BE2C (cell line): ENCODE results near the gene DSG2.

Source experiments
- DNase-seq: peaks from one replicate; pipeline ENCODE4 v3.0.0-alpha.2; 2020
- H3K27me3 ChIP-seq: fragments of 250-450 bp; sonication (Bioruptor Pico); 2 replicates; pipeline ENCODE4 v1.5.1; 2020; ENCODE audit warnings: mild to moderate bottlenecking
- H3K36me3 ChIP-seq: fragments of 250-450 bp; sonication (Bioruptor Pico); 2 replicates; pipeline ENCODE4 v1.5.1; 2020; ENCODE audit warnings: mild to moderate bottlenecking
- H3K4me1 ChIP-seq: fragments of 250-450 bp; sonication (Bioruptor Pico); 2 replicates; pipeline ENCODE4 v1.5.1; 2020
- H3K4me3 ChIP-seq: 2 replicates; pipeline ENCODE4 v1.5.1; 2011; ENCODE audit warnings: low read depth, low read length
- H3K9me3 ChIP-seq: fragments of 250-450 bp; sonication (Bioruptor Pico); 2 replicates; pipeline ENCODE4 v1.5.1; 2020
- TF ChIP-seq, protein P1 (sequence below): IDR thresholded peaks from 2 replicates; pipeline ENCODE4 v1.5.1; 2012; ENCODE audit warnings: mild to moderate bottlenecking, low read depth, low read length

The DSG2 gene

DNA sequence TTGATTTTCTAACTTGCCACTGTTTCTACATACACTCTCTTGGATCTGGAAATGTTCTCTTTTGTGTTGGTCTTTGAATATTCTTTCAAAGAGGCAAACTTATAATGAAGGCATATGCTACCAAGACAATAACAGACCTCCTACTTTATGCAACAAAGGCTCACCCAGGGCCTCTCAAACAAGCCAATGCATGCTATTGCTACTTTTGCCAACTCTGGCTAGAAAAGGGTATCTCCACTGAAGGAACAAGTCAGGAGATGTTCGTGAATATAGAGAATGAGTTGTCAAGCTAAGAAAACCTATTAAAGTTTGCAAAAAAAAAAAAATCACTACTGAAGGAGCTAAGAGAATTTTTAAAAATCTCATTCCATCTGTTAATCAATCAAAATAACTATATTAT, 15.9 kb upstream of the DSG2 start:
- H3K27me3 ChIP-seq, result no peaks in the 10 kb centered on the region
- no peaks in the 10 kb centered on the region for H3K4me1 ChIP-seq
- no peak for DNase-seq
- no peaks in the 10 kb centered on the region for H3K36me3 ChIP-seq
- TF ChIP-seq, protein P1, sequence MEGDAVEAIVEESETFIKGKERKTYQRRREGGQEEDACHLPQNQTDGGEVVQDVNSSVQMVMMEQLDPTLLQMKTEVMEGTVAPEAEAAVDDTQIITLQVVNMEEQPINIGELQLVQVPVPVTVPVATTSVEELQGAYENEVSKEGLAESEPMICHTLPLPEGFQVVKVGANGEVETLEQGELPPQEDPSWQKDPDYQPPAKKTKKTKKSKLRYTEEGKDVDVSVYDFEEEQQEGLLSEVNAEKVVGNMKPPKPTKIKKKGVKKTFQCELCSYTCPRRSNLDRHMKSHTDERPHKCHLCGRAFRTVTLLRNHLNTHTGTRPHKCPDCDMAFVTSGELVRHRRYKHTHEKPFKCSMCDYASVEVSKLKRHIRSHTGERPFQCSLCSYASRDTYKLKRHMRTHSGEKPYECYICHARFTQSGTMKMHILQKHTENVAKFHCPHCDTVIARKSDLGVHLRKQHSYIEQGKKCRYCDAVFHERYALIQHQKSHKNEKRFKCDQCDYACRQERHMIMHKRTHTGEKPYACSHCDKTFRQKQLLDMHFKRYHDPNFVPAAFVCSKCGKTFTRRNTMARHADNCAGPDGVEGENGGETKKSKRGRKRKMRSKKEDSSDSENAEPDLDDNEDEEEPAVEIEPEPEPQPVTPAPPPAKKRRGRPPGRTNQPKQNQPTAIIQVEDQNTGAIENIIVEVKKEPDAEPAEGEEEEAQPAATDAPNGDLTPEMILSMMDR, result no peak
- no peaks in the 10 kb centered on the region for H3K9me3 ChIP-seq
- no peak overlapping the region for H3K4me3 ChIP-seq

DNA sequence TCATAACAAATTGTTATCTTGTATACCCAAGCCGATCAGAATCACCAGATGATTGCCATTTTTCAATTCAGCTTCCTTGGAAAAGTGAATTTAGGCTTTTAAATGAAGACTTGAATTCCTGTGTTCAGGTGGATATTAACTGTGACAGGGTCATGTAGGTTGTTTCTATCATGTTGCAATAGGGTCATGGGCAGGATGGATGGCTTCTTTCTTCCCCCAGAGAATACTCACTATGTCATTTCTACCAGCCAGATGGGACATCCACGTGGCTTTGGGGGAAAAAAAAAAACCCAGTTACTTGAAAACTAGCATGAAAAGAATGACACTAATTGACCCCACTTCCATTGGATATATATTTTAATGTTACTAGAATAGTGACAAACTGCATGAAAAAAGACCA, 14.6 kb upstream of the DSG2 start:
- TF ChIP-seq, protein P1, result no peak
- H3K36me3 ChIP-seq, result no peaks in the 10 kb centered on the region
- no peak for DNase-seq
- no peak overlapping the region for H3K4me3 ChIP-seq
- H3K4me1 ChIP-seq, result no peaks in the 10 kb centered on the region
- H3K9me3 ChIP-seq, result no peaks in the 10 kb centered on the region
- no peaks in the 10 kb centered on the region for H3K27me3 ChIP-seq

DNA sequence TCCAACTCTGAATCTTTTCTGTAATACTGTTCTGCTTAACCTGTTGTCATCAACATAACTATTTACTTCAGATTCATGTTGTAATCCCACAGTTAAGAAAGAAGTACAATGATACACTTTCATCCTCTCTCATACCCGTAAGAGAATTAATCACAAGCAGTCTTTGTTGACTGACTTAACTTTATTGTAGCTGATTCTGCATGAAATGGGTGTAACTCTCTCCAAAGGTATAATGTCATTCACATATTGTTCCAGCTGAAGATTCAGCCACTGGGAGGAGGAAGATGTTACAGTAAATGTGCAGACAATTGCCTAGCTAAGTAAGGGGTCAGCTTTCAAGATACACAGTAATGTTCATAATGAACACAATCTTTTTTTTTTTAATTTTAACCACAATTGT, 13.5 kb upstream of the DSG2 start:
- DNase-seq, result no peak
- no peaks in the 10 kb centered on the region for H3K4me1 ChIP-seq
- no peak overlapping the region for H3K4me3 ChIP-seq
- no peaks in the 10 kb centered on the region for H3K9me3 ChIP-seq
- no peaks in the 10 kb centered on the region for H3K36me3 ChIP-seq
- no peaks in the 10 kb centered on the region for H3K27me3 ChIP-seq
- TF ChIP-seq, protein P1, result no peak

DNA sequence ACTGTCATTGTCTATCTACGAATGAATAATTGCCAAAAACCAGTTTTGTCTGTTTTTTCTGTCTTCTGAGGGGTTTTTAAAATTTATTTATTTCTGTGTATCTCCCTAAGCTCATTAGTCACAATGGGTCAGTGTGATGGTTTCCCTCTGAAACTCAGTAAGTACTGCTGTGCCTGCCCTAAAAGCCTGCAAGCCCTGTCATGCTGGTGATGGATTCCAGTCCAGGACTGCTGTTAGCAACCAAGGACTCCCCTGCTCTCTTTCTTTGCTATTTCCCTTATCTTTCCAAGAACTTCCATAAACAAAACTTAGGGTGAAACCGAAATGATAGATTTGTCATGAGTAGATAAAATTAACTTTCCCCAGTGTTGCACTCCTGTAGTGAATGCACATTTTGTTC, 11.8 kb upstream of the DSG2 start:
- H3K27me3 ChIP-seq, result no peaks in the 10 kb centered on the region
- no peak for DNase-seq
- H3K4me3 ChIP-seq, result no peak overlapping the region
- TF ChIP-seq, protein P1, result no peak
- H3K4me1 ChIP-seq, result no peaks in the 10 kb centered on the region
- no peaks in the 10 kb centered on the region for H3K9me3 ChIP-seq
- no peaks in the 10 kb centered on the region for H3K36me3 ChIP-seq

DNA sequence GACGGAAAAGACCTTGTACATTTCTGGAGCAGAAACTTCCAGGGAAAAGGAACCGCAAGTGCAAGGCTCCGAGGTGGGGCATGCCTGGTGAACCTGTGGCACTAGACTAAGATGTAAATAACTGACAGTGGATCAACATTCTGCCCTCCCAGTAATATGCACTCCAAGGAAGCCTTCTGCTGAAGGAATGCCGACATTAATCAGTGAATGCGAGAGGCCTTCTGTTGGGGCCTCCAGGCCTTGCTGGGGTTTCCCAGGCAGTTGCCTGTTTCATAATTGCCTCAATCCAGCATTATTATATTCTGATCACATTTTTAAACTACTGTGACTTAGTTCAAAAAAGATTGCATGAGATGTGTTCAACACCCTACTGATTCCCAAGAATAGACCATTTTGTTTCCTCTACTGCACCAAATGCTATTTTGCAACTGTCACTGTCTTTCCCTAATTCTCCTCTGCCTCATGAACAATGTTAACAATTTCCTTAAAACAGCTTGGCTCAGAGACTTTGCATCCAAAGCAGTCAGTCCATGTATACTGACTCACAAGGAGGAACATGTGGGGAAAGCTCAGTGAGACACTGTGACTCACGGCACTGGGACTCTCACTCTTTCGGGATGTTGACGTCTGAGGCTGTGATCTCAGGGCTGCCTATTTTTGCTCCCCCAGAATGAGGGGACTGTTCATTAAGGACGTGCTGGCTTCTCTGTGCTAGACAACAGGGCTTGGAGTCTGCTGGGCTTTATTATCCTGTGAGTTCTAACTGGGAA, 10.5 kb upstream of the DSG2 start:
- no peak for DNase-seq
- Histone ChIP-seq H3K36me3 (no peaks in the 10 kb centered on the region), H3K4me1 (no peaks in the 10 kb centered on the region), H3K27me3 (no peaks in the 10 kb centered on the region), H3K9me3 (no peaks in the 10 kb centered on the region), H3K4me3 (no peak overlapping the region)
- TF ChIP-seq, protein P1, result no peak

DNA sequence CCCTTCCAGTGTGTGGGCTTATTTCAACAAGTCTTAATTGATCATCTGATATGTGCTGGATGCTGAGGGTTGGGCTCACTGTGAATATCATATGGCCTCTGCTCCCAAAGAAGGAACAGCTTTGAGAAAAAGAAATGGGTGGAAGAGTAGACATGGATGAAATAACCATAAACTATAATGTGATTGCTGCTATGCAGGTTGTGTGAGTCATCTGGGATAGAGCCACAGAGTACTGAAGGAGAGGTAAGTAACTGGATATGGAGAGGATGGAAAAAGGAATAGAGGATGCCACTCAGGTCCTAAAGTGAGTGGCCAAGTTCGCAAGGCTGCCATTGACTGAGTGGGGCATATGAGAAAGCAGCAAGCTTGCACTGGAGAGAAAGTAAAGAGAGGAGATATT, 8.7 kb upstream of the DSG2 start:
- Histone ChIP-seq H3K4me3 (no peak overlapping the region), H3K4me1 (no peaks in the 10 kb centered on the region), H3K27me3 (no peaks in the 10 kb centered on the region), H3K9me3 (no peaks in the 10 kb centered on the region), H3K36me3 (no peaks in the 10 kb centered on the region)
- TF ChIP-seq, protein P1, result no peak
- DNase-seq, result no peak
